ENCODE results near the gene SPTLC1.
"Not testable (repeated sequence)": the region's sequence is repeated elsewhere in the genome, so short reads cannot be mapped to it uniquely, and the experiment has no call there.

SPTLC1 gene

GRCh38 chr9:92140074-92140753 is 25.0 kb upstream of the SPTLC1 start:
- DNase-seq = peak; percentile 69 to 73

GRCh38 chr9:92138960-92139540 is 23.8 kb upstream of the SPTLC1 start:
- not testable (repeated sequence) for DNase-seq

GRCh38 chr9:92138157-92138959 is 23.1 kb upstream of the SPTLC1 start:
- DNase-seq = peak; percentile 81 to 82

- no peak for DNase-seq
Observed at GRCh38 chr9:92136184-92136858, 21.1 kb upstream of the SPTLC1 start.

GRCh38 chr9:92135576-92135975 is 20.4 kb upstream of the SPTLC1 start:
- DNase-seq = no peak

GRCh38 chr9:92133949-92134604 is 18.9 kb upstream of the SPTLC1 start:
- DNase-seq = peak; percentile 78 to 79

- not testable (repeated sequence) for DNase-seq
Observed at GRCh38 chr9:92132913-92133312, 17.7 kb upstream of the SPTLC1 start.

- DNase-seq = no peak
Observed at GRCh38 chr9:92132501-92132900, 17.3 kb upstream of the SPTLC1 start.

- no peak for DNase-seq
Observed at GRCh38 chr9:92122800-92123199, 7.6 kb upstream of the SPTLC1 start.

- no peak for DNase-seq
Observed at GRCh38 chr9:92122061-92122460, 6.8 kb upstream of the SPTLC1 start.

- no peak for DNase-seq
Observed at GRCh38 chr9:92121265-92121664, 6.1 kb upstream of the SPTLC1 start.

GRCh38 chr9:92120138-92120537 is 4.9 kb upstream of the SPTLC1 start:
- no peak for DNase-seq

GRCh38 chr9:92119586-92119985 is 4.4 kb upstream of the SPTLC1 start:
- no peak for DNase-seq

- DNase-seq = no peak
Observed at GRCh38 chr9:92108122-92108521, 7.1 kb downstream of the SPTLC1 start.

GRCh38 chr9:92105446-92106225 is 9.6 kb downstream of the SPTLC1 start:
- not testable (repeated sequence) for DNase-seq

- DNase-seq = not testable (repeated sequence)
Observed at GRCh38 chr9:92103601-92104000, 11.6 kb downstream of the SPTLC1 start.

GRCh38 chr9:92100237-92100911 is 14.8 kb downstream of the SPTLC1 start:
- DNase-seq = no peak

GRCh38 chr9:92098638-92099037 is 16.6 kb downstream of the SPTLC1 start:
- no peak for DNase-seq

- DNase-seq = peak; percentile 31 to 73
Observed at GRCh38 chr9:92097997-92098482, 17.2 kb downstream of the SPTLC1 start.

GRCh38 chr9:92095236-92095635 is 20.0 kb downstream of the SPTLC1 start:
- no peak for DNase-seq

GRCh38 chr9:92094655-92095054 is 20.6 kb downstream of the SPTLC1 start:
- peak; percentile 18 to 32 for DNase-seq

All from stimulated activated CD4-positive, alpha-beta T cell treated with anti-CD3 and anti-CD28 coated beads, Interleukin-2, amount 100 ng/mL, for 48 hours (primary cell).